Naive thymus-derived CD4-positive, alpha-beta T cell (primary cell): ENCODE results near the gene SCAF4. TPM values are rescaled to one million over a fixed set of nuclear protein-coding genes. Genes with fewer than 3 reads are reported as not detected.
"Not testable (repeated sequence)": the region's sequence is repeated elsewhere in the genome, so short reads cannot be mapped to it uniquely, and the experiment has no call there.

ENCODE experiments used
- ATAC-seq: fragments of 150-1000 bp; cut with Tn5 transposase; 2 replicates; pipeline ENCODE4 v1.10.0; 2021; ENCODE audit warnings: mild to moderate bottlenecking, moderate library complexity
- CTCF ChIA-PET: fragments of 350-600 bp; sonication (Branson Sonifier 250); formaldehyde crosslinking; loops from one replicate; lab custom pipeline; 2021; ENCODE audit warnings: antibody characterized with exemption; lab: Charles Lee
- POLR2A ChIA-PET: fragments of 350-600 bp; sonication (Branson Sonifier 250); formaldehyde crosslinking; loops from one replicate; lab custom pipeline; 2021; ENCODE audit warnings: antibody characterized with exemption, inconsistent platforms; lab: Charles Lee
- DNase-seq, 9 donors: peaks; one replicate each; pipeline versions ENCODE4 v3.0.0 to v3.0.0-alpha.2; 2020 to 2022; ENCODE audit warnings: mixed read lengths in 1 of 9
- H3K27ac ChIP-seq: one replicate; pipeline ENCODE4 v1.7.0; 2013; ENCODE audit warnings: mild to moderate bottlenecking, low read depth, low read length, moderate library complexity
- H3K27me3 ChIP-seq, 2 donors: one replicate each; pipeline ENCODE4 v1.7.0; 2013; ENCODE audit warnings: low read length in 2 of 2, mild to moderate bottlenecking in 2 of 2, moderate library complexity in 2 of 2; ENCODE audit not compliant: control insufficient read depth in 2 of 2, insufficient read depth in 2 of 2
- H3K36me3 ChIP-seq, 3 experiments: 1 replicate in 2 of 3; 2 replicates in 1 of 3; pipeline ENCODE4 v1.7.0; 2013; ENCODE audit warnings: low read length in 3 of 3, mild to moderate bottlenecking in 3 of 3, moderate library complexity in 1 of 3; ENCODE audit not compliant: insufficient read depth in 3 of 3, control insufficient read depth in 2 of 3
- H3K4me1 ChIP-seq, 2 donors: one replicate each; pipeline ENCODE4 v1.7.0; 2013; ENCODE audit warnings: low read length in 2 of 2, mild to moderate bottlenecking in 2 of 2, moderate library complexity in 1 of 2; ENCODE audit not compliant: control insufficient read depth in 2 of 2, insufficient read depth in 2 of 2
- H3K4me3 ChIP-seq: 2 replicates; pipeline ENCODE4 v1.7.0; 2013; ENCODE audit warnings: mild to moderate bottlenecking, low read length
- H3K9me3 ChIP-seq, 3 experiments: 1 replicate in 2 of 3; 2 replicates in 1 of 3; pipeline ENCODE4 v1.7.0; 2013; ENCODE audit warnings: low read length in 3 of 3; ENCODE audit not compliant: control insufficient read depth in 2 of 3
- H3K27ac Mint-ChIP-seq, 9 donors: one replicate each; pipeline ENCODE4 v1.8.0; 2020 to 2022; ENCODE audit warnings: mixed read lengths in 9 of 9, mild to moderate bottlenecking in 8 of 9, moderate library complexity in 5 of 9, inconsistent platforms in 2 of 9
- H3K27me3 Mint-ChIP-seq, 5 donors: one replicate each; pipeline ENCODE4 v1.8.0; 2021 to 2022; ENCODE audit warnings: mixed read lengths in 5 of 5, mild to moderate bottlenecking in 1 of 5
- H3K36me3 Mint-ChIP-seq, 5 donors: one replicate each; pipeline ENCODE4 v1.8.0; 2020 to 2022; ENCODE audit warnings: mixed read lengths in 5 of 5, mild to moderate bottlenecking in 3 of 5, inconsistent platforms in 1 of 5
- H3K4me1 Mint-ChIP-seq, 7 donors: one replicate each; pipeline ENCODE4 v1.8.0; 2020 to 2022; ENCODE audit warnings: mixed read lengths in 7 of 7, mild to moderate bottlenecking in 3 of 7, inconsistent platforms in 1 of 7
- H3K4me3 Mint-ChIP-seq, 10 donors: one replicate each; pipeline ENCODE4 v1.8.0; 2020 to 2022; ENCODE audit warnings: mild to moderate bottlenecking in 10 of 10, mixed read lengths in 10 of 10, moderate library complexity in 6 of 10, inconsistent platforms in 2 of 10
- H3K9me3 Mint-ChIP-seq, 11 donors: one replicate each; pipeline ENCODE4 v1.8.0; 2020 to 2022; ENCODE audit warnings: mixed read lengths in 11 of 11, mild to moderate bottlenecking in 4 of 11, inconsistent platforms in 1 of 11, moderate library complexity in 1 of 11
- intact Hi-C, 2 donors: fragments of 100-400 bp; cut with micrococcal nuclease; formaldehyde crosslinking; loops; one replicate each; pipeline ENCODE4 v1.15.1; 2023
- polyA plus RNA-seq, 2 donors: library from polyadenylated mRNA; unstranded; fragments of 300-500 nt; fragmentation: Illumina TruSeq; gene quantifications; one replicate each; pipeline ENCODE4 v1.2.3, GENCODE V29; 2021
- total RNA-seq, 6 experiments: library from RNA in 5 of 6; stranded (reverse) in 5 of 6; gene quantifications; 1 replicate in 5 of 6; 2 replicates in 1 of 6; pipeline ENCODE4 v1.2.3 and lab custom pipeline; 2021 to 2026

SCAF4 gene
- total and polyA plus RNA-seq, 7 experiments from 2014 or later, result 20.4 to 69.7 (median 58.9) TPM

- ChIA-PET POLR2A (no interaction called here), CTCF (no interaction called here)
- ATAC-seq, result no peak
- no peaks in the 10 kb centered on the region for H3K4me1 ChIP-seq
- no peak overlapping the region for H3K27ac ChIP-seq
- peaks cover 0 to 15% (median 8%) of the 10 kb centered on the region in 11 donors for H3K9me3 Mint-ChIP-seq
- no peaks in the 10 kb centered on the region for H3K27me3 ChIP-seq
- intact Hi-C loops, result no loop called here
- H3K36me3 ChIP-seq, result no peaks in the 10 kb centered on the region
- H3K27me3 Mint-ChIP-seq, result peaks cover 0 to 3% (median 2%) of the 10 kb centered on the region in 5 donors
- no peak overlapping the region for H3K27ac Mint-ChIP-seq
- peaks cover 0 to 4% (median 0%) of the 10 kb centered on the region in 3 experiments for H3K9me3 ChIP-seq
- H3K36me3 Mint-ChIP-seq, result peaks cover 0 to 26% (median 17%) of the 10 kb centered on the region in 5 donors
- no peak overlapping the region for H3K4me3 ChIP-seq
- H3K4me3 Mint-ChIP-seq, result no peak overlapping the region
- H3K4me1 Mint-ChIP-seq, result peaks cover 0 to 7% (median 4%) of the 10 kb centered on the region in 7 donors
- DNase-seq, result no peak
Measured at GRCh38 chr21:31744182-31744800, 12.4 kb upstream of the SCAF4 start.

GRCh38 chr21:31743712-31744111, 11.8 kb upstream of the SCAF4 start:
- CTCF ChIA-PET, result no interaction called here

GRCh38 chr21:31741116-31741515, 9.2 kb upstream of the SCAF4 start:
- H3K4me3 ChIP-seq, result no peak overlapping the region

More at GRCh38 chr21:31743712-31744111, 11.8 kb upstream of the SCAF4 start:
- POLR2A ChIA-PET, result no interaction called here
- H3K9me3 Mint-ChIP-seq, result peaks cover 0 to 15% (median 8%) of the 10 kb centered on the region in 11 donors
- Histone ChIP-seq H3K9me3 (peaks cover 0 to 4% (median 0%) of the 10 kb centered on the region in 3 experiments), H3K27ac (no peak overlapping the region), H3K4me1 (no peaks in the 10 kb centered on the region), H3K36me3 (no peaks in the 10 kb centered on the region), H3K4me3 (no peak overlapping the region), H3K27me3 (no peaks in the 10 kb centered on the region)
- H3K4me1 Mint-ChIP-seq, result peaks cover 0 to 7% (median 4%) of the 10 kb centered on the region in 7 donors
- DNase-seq (no peak), ATAC-seq (no peak)
- no peak overlapping the region for H3K27ac Mint-ChIP-seq
- H3K36me3 Mint-ChIP-seq, result peaks cover 0 to 26% (median 15%) of the 10 kb centered on the region in 5 donors
- peaks cover 0 to 3% (median 0%) of the 10 kb centered on the region in 5 donors for H3K27me3 Mint-ChIP-seq
- intact Hi-C loops, result no loop called here
- no peak overlapping the region for H3K4me3 Mint-ChIP-seq

GRCh38 chr21:31737586-31738397, 5.9 kb upstream of the SCAF4 start:
- H3K4me3 Mint-ChIP-seq, H3K4me3 ChIP-seq, H3K9me3 ChIP-seq, H3K27ac ChIP-seq, H3K9me3 Mint-ChIP-seq, ATAC-seq, DNase-seq, H3K27me3 ChIP-seq, CTCF ChIA-PET, H3K36me3 Mint-ChIP-seq, H3K27me3 Mint-ChIP-seq, intact Hi-C loops, H3K36me3 ChIP-seq: not testable (repeated sequence)
- POLR2A ChIA-PET, result interaction anchor here (0.5 kb wide), 1 partner anchor 8 kb away, joined by 3 read pairs; no protein-coding TSS in a partner anchor
- H3K4me1 Mint-ChIP-seq, result peaks cover 4 to 17% (median 13%) of the 10 kb centered on the region in 7 donors
- H3K4me1 ChIP-seq, result peaks cover 6 to 10% of the 10 kb centered on the region in 2 donors
- H3K27ac Mint-ChIP-seq, result peak overlapping the region in 2 of 9 donors; percentile 2 to 45

More at GRCh38 chr21:31741116-31741515, 9.2 kb upstream of the SCAF4 start:
- Mint-ChIP-seq H3K27ac (no peak overlapping the region), H3K4me3 (no peak overlapping the region), H3K9me3 (peaks cover 0 to 12% (median 4%) of the 10 kb centered on the region in 11 donors), H3K36me3 (peaks cover 0 to 20% (median 9%) of the 10 kb centered on the region in 5 donors), H3K27me3 (peaks cover 0 to 3% (median 0%) of the 10 kb centered on the region in 5 donors), H3K4me1 (peaks cover 0 to 14% (median 6%) of the 10 kb centered on the region in 7 donors)
- DNase-seq (no peak), ATAC-seq (no peak)
- Histone ChIP-seq H3K9me3 (peaks cover 0 to under 1% (median 0%) of the 10 kb centered on the region in 3 experiments), H3K36me3 (no peaks in the 10 kb centered on the region), H3K27me3 (no peaks in the 10 kb centered on the region), H3K27ac (no peak overlapping the region), H3K4me1 (no peaks in the 10 kb centered on the region)
- intact Hi-C loops, result no loop called here
- ChIA-PET POLR2A (no interaction called here), CTCF (no interaction called here)

DNA sequence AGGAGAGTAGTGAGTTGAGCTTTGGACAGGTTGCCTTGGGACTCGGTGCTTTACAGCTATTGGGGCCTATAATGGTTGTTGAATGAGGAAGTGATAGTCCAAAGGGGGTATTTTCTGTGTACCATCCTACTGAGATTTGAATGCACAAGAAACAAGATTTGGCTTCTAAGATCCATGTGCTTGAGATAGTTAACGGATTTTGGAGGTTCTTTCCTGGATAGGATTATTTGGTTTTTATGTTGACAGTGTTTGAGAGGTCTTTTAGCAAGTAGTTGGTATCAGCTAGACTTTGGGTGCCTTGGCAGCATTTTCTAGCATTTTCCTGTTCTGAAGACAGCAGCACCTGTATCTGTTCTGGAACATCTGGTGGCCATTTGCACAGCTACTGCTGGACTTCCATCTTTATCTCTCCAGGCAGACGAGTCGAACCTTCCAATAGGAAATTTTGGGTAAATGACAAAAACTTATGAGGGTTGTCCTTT, 3.6 kb upstream of the SCAF4 start:
- ChIA-PET POLR2A (no interaction called here), CTCF (no interaction called here)
- peaks cover 9 to 12% of the 10 kb centered on the region in 2 donors for H3K4me1 ChIP-seq
- no peaks in the 10 kb centered on the region for H3K9me3 ChIP-seq
- Mint-ChIP-seq H3K27me3 (peaks cover 0 to 3% (median 0%) of the 10 kb centered on the region in 5 donors), H3K4me1 (peaks cover 5 to 17% (median 13%) of the 10 kb centered on the region in 7 donors), H3K4me3 (peak overlapping the region in 1 of 10 donors; percentile 5), H3K27ac (peak overlapping the region in 3 of 9 donors; percentile 9 to 31 (median 24)), H3K36me3 (no peaks in the 10 kb centered on the region), H3K9me3 (no peaks in the 10 kb centered on the region)
- no peak for DNase-seq
- no peaks in the 10 kb centered on the region for H3K27me3 ChIP-seq
- peaks cover 0 to 4% (median 0%) of the 10 kb centered on the region in 3 experiments for H3K36me3 ChIP-seq
- no peak overlapping the region for H3K27ac ChIP-seq
- ATAC-seq, result no peak
- intact Hi-C loops, result no loop called here
- no peak overlapping the region for H3K4me3 ChIP-seq

DNA sequence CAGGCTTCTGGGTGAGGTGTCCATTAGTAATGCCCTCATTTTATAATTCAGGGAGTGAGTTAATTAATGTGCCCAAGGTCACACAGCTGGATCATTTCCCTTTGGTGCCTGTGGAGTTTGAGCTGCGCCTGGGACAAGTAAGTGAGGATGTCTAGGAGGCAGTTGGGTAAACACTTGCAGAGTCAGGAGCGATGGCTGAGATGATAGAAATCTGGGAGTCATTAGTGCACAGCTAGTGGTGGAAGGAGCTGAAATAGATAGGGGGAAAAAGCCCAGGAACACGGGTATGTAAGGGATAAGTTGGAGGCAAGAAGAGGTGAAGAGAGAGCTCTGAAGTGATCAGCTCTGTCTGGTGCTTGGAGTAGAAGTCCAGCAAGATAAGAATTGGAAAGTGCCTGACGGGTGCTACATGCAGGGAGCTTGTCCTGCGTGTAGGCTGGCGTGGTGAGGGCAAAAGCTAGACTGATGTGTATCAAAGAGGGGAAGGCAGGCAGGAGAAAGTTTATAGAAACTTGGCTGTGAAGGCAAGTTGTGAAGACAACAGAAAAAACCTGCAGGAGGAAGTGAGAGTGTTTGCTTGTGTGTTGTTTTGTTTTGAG, 1.7 kb upstream of the SCAF4 start:
- Mint-ChIP-seq H3K27ac (no peak overlapping the region), H3K36me3 (no peaks in the 10 kb centered on the region), H3K27me3 (peaks cover 0 to 3% (median 0%) of the 10 kb centered on the region in 5 donors), H3K9me3 (no peaks in the 10 kb centered on the region), H3K4me1 (peaks cover 10 to 17% (median 16%) of the 10 kb centered on the region in 7 donors), H3K4me3 (no peak overlapping the region)
- CTCF ChIA-PET, result no interaction called here
- intact Hi-C loops, result loop anchor here (2.0 to 5.0 kb wide), 8 partner anchors 36 to 1039 kb away; partner anchors contain the start of genes CFAP298 (in 1 of the 2), MIS18A (in 1 of the 2) and SYNJ1 (in 1 of the 2)
- H3K4me1 ChIP-seq, result peaks cover 24 to 30% of the 10 kb centered on the region in 2 donors
- H3K36me3 ChIP-seq, result peaks cover 0 to 4% (median 0%) of the 10 kb centered on the region in 3 experiments
- ATAC-seq (no peak), DNase-seq (no peak)
- H3K27me3 ChIP-seq, result no peaks in the 10 kb centered on the region
- POLR2A ChIA-PET, result interaction anchor here (1.1 kb wide), 2 partner anchors 78 to 1044 kb away, joined by 3 read pairs; no protein-coding TSS in a partner anchor
- H3K9me3 ChIP-seq, result no peaks in the 10 kb centered on the region
- peak overlapping the region; percentile 95 for H3K27ac ChIP-seq
- H3K4me3 ChIP-seq, result no peak overlapping the region
